ENCODE measurements around the gene PLAC8. TPM values are rescaled to one million over a fixed set of nuclear protein-coding genes. Genes with fewer than 3 reads are reported as not detected.
A peak's percentile ranks its signal among the peaks of the same experiment; 100 is the strongest.
"Not testable (repeated sequence)": the region's sequence is repeated elsewhere in the genome, so short reads cannot be mapped to it uniquely, and the experiment has no call there.

The PLAC8 gene
- polyA plus RNA-seq, 1 donor (not counting 4 experiments of a cell fraction or from before 2014, with no cell fraction given): 1.5 TPM

GRCh38 chr4:83046693-83047473 is 67.6 kb downstream of the PLAC8 start:
- no peak overlapping the region for H3K4me2 ChIP-seq (ENCODE audit: control insufficient read depth, extremely low read depth, insufficient read depth, low read depth, low read length)
- H3K36me3 ChIP-seq (ENCODE audit: control insufficient read depth in 2 of 2, extremely low read depth in 1 of 2, insufficient read depth in 2 of 2, low read length in 2 of 2): peaks cover 2 to 5% of the 10 kb centered on the region in 2 experiments
- DNase-seq (ENCODE audit: low read depth, low spot score): no peak
- dilution Hi-C loops (cut with MboI; ENCODE audit: extremely low pct_ligation_motif_present, low sequenced_read_pairs): no loop called here
- H3K4me3 ChIP-seq (ENCODE audit: control insufficient read depth in 2 of 3, extremely low read depth in 1 of 3, insufficient read depth in 2 of 3, low read depth in 1 of 3, low read length in 3 of 3): no peak overlapping the region
- no peaks in the 10 kb centered on the region for H4K20me1 ChIP-seq (ENCODE audit: control insufficient read depth, extremely low read depth, insufficient read depth, low read length)
- no peaks in the 10 kb centered on the region for H3K9me1 ChIP-seq (ENCODE audit: control insufficient read depth, extremely low read depth, insufficient read depth, low read length)
- H3K27me3 ChIP-seq (ENCODE audit: control insufficient read depth, extremely low read depth, insufficient read depth, low read length): no peaks in the 10 kb centered on the region
- H3K9ac ChIP-seq (ENCODE audit: control insufficient read depth, extremely low read depth, insufficient read depth, low read length): no peak overlapping the region
- peaks cover 6% of the 10 kb centered on the region for H3K4me1 ChIP-seq (ENCODE audit: control insufficient read depth, extremely low read depth, insufficient read depth, low read length)
- no peak overlapping the region for H2AFZ ChIP-seq (ENCODE audit: control insufficient read depth, low read length)
- H3K9me3 ChIP-seq (ENCODE audit: control insufficient read depth, low read depth, low read length): no peaks in the 10 kb centered on the region
- TF ChIP-seq EZH2 (IDR thresholded peaks at IDR 0.05; ENCODE audit: low read length) (no peak), CTCF (optimal IDR thresholded peaks at IDR 0.05 in 1 of 3, IDR thresholded peaks at IDR 0.05 in 1 of 3, conservative IDR thresholded peaks at IDR 0.05 in 1 of 3; ENCODE audit: extremely low read depth in 1 of 3, insufficient read depth in 2 of 3, low read length in 3 of 3) (no peak)
- FAIRE-seq: no peak
- no peak overlapping the region for H3K27ac ChIP-seq (ENCODE audit: control insufficient read depth, insufficient read depth, low read length)
- H3K79me2 ChIP-seq (ENCODE audit: control insufficient read depth, insufficient read depth, low read length): peaks cover 9% of the 10 kb centered on the region

GRCh38 chr4:83043801-83044407 is 70.6 kb downstream of the PLAC8 start:
- Histone ChIP-seq H3K4me2 (ENCODE audit: control insufficient read depth, extremely low read depth, insufficient read depth, low read depth, low read length) (no peak overlapping the region), H3K27me3 (ENCODE audit: control insufficient read depth, extremely low read depth, insufficient read depth, low read length) (no peaks in the 10 kb centered on the region), H3K9ac (ENCODE audit: control insufficient read depth, extremely low read depth, insufficient read depth, low read length) (no peak overlapping the region), H3K79me2 (ENCODE audit: control insufficient read depth, insufficient read depth, low read length) (peaks cover 28% of the 10 kb centered on the region), H4K20me1 (ENCODE audit: control insufficient read depth, extremely low read depth, insufficient read depth, low read length) (no peaks in the 10 kb centered on the region), H3K9me3 (ENCODE audit: control insufficient read depth, low read depth, low read length) (no peaks in the 10 kb centered on the region), H3K27ac (ENCODE audit: control insufficient read depth, insufficient read depth, low read length) (peak overlapping the region; percentile 20), H2AFZ (ENCODE audit: control insufficient read depth, low read length) (no peak overlapping the region), H3K4me1 (ENCODE audit: control insufficient read depth, extremely low read depth, insufficient read depth, low read length) (peaks cover 6% of the 10 kb centered on the region), H3K4me3 (ENCODE audit: control insufficient read depth in 2 of 3, extremely low read depth in 1 of 3, insufficient read depth in 2 of 3, low read depth in 1 of 3, low read length in 3 of 3) (no peak overlapping the region), H3K36me3 (ENCODE audit: control insufficient read depth in 2 of 2, extremely low read depth in 1 of 2, insufficient read depth in 2 of 2, low read length in 2 of 2) (no peaks in the 10 kb centered on the region), H3K9me1 (ENCODE audit: control insufficient read depth, extremely low read depth, insufficient read depth, low read length) (no peaks in the 10 kb centered on the region)
- no peak for TF ChIP-seq EZH2 (IDR thresholded peaks at IDR 0.05; ENCODE audit: low read length)
- TF ChIP-seq CTCF (optimal IDR thresholded peaks at IDR 0.05 in 1 of 3, IDR thresholded peaks at IDR 0.05 in 1 of 3, conservative IDR thresholded peaks at IDR 0.05 in 1 of 3; ENCODE audit: extremely low read depth in 1 of 3, insufficient read depth in 2 of 3, low read length in 3 of 3): no peak
- DNase-seq (ENCODE audit: low read depth, low spot score) (no peak), FAIRE-seq (no peak)
- dilution Hi-C loops (cut with MboI; ENCODE audit: extremely low pct_ligation_motif_present, low sequenced_read_pairs): no loop called here

GRCh38 chr4:83043157-83043556 is 71.4 kb downstream of the PLAC8 start:
- dilution Hi-C loops (cut with MboI; ENCODE audit: extremely low pct_ligation_motif_present, low sequenced_read_pairs): not testable (repeated sequence)

More at GRCh38 chr4:83043157-83043556, 71.4 kb downstream of the PLAC8 start:
- not testable (repeated sequence) for H3K36me3 ChIP-seq (ENCODE audit: control insufficient read depth in 2 of 2, extremely low read depth in 1 of 2, insufficient read depth in 2 of 2, low read length in 2 of 2); H3K27ac ChIP-seq (ENCODE audit: control insufficient read depth, insufficient read depth, low read length); H2AFZ ChIP-seq (ENCODE audit: control insufficient read depth, low read length); FAIRE-seq; H3K4me1 ChIP-seq (ENCODE audit: control insufficient read depth, extremely low read depth, insufficient read depth, low read length); DNase-seq (ENCODE audit: low read depth, low spot score); H3K9me1 ChIP-seq (ENCODE audit: control insufficient read depth, extremely low read depth, insufficient read depth, low read length); H3K9me3 ChIP-seq (ENCODE audit: control insufficient read depth, low read depth, low read length); H4K20me1 ChIP-seq (ENCODE audit: control insufficient read depth, extremely low read depth, insufficient read depth, low read length); H3K27me3 ChIP-seq (ENCODE audit: control insufficient read depth, extremely low read depth, insufficient read depth, low read length); H3K4me3 ChIP-seq (ENCODE audit: control insufficient read depth in 2 of 3, extremely low read depth in 1 of 3, insufficient read depth in 2 of 3, low read depth in 1 of 3, low read length in 3 of 3); H3K4me2 ChIP-seq (ENCODE audit: control insufficient read depth, extremely low read depth, insufficient read depth, low read depth, low read length); H3K9ac ChIP-seq (ENCODE audit: control insufficient read depth, extremely low read depth, insufficient read depth, low read length)
- H3K79me2 ChIP-seq (ENCODE audit: control insufficient read depth, insufficient read depth, low read length): peaks cover 34% of the 10 kb centered on the region

Measured in keratinocyte (primary cell).